ENCODE results near the gene PRMT1.

- TF ChIP-seq CTCF (IDR thresholded peaks at IDR 0.05) (no peak), POLR2AphosphoS5 (IDR thresholded peaks at IDR 0.05; ENCODE audit: low read depth, low read length) (no peak), REST (IDR thresholded peaks at IDR 0.05; ENCODE audit: insufficient read depth in 1 of 2, low read depth in 2 of 2, low read length in 1 of 2) (no peak), TCF7L2 (IDR thresholded peaks at IDR 0.05; ENCODE audit: low read depth, low read length) (no peak), SIN3A (IDR thresholded peaks at IDR 0.05; ENCODE audit: borderline replicate concordance, insufficient read depth, low read depth, low read length) (no peak)
Measured at GRCh38 chr19:49687566-49688316, 10.7 kb downstream of the PRMT1 start.
